ENCODE data around the gene KCNAB2.

Gene KCNAB2

GRCh38 chr1:6030547-6031261 lies 15.0 kb upstream of the KCNAB2 start:
- DNase-seq (ENCODE audit: low spot score) = no peak

- DNase-seq (ENCODE audit: low spot score) = no peak
Measured at GRCh38 chr1:6033124-6033523, 12.6 kb upstream of the KCNAB2 start.

GRCh38 chr1:6033986-6034749 lies 11.5 kb upstream of the KCNAB2 start:
- DNase-seq (ENCODE audit: low spot score) = no peak

- DNase-seq (ENCODE audit: low spot score) = no peak
Measured at GRCh38 chr1:6034750-6035096, 11.0 kb upstream of the KCNAB2 start.

GRCh38 chr1:6035303-6035702 lies 10.4 kb upstream of the KCNAB2 start:
- no peak for DNase-seq (ENCODE audit: low spot score)

GRCh38 chr1:6035719-6036118 lies 10.0 kb upstream of the KCNAB2 start:
- DNase-seq (ENCODE audit: low spot score) = no peak

- no peak for DNase-seq (ENCODE audit: low spot score)
Measured at GRCh38 chr1:6037338-6037762, 8.3 kb upstream of the KCNAB2 start.

- DNase-seq (ENCODE audit: low spot score) = no peak
Measured at GRCh38 chr1:6038603-6039002, 7.1 kb upstream of the KCNAB2 start.

- no peak for DNase-seq (ENCODE audit: low spot score)
Measured at GRCh38 chr1:6039031-6039430, 6.7 kb upstream of the KCNAB2 start.

- DNase-seq (ENCODE audit: low spot score) = no peak
Measured at GRCh38 chr1:6040444-6040843, 5.2 kb upstream of the KCNAB2 start.

- DNase-seq (ENCODE audit: low spot score) = no peak
Measured at GRCh38 chr1:6040861-6041415, 4.8 kb upstream of the KCNAB2 start.

- DNase-seq (ENCODE audit: low spot score) = no peak
Measured at GRCh38 chr1:6041432-6042062, 4.1 kb upstream of the KCNAB2 start.

GRCh38 chr1:6043561-6043960 lies 2.1 kb upstream of the KCNAB2 start:
- DNase-seq (ENCODE audit: low spot score) = no peak

- no peak for DNase-seq (ENCODE audit: low spot score)
Measured at GRCh38 chr1:6044481-6045109, 1.1 kb upstream of the KCNAB2 start.

- DNase-seq (ENCODE audit: low spot score) = no peak
Measured at GRCh38 chr1:6045110-6045502, 582 bp upstream of the KCNAB2 start.

- no peak for DNase-seq (ENCODE audit: low spot score)
Measured at GRCh38 chr1:6046279-6046678, 591 bp downstream of the KCNAB2 start.

- no peak for DNase-seq (ENCODE audit: low spot score)
Measured at GRCh38 chr1:6048179-6048867, 2.6 kb downstream of the KCNAB2 start.

- no peak for DNase-seq (ENCODE audit: low spot score)
Measured at GRCh38 chr1:6049419-6049818, 3.7 kb downstream of the KCNAB2 start.

- no peak for DNase-seq (ENCODE audit: low spot score)
Measured at GRCh38 chr1:6051423-6051822, 5.7 kb downstream of the KCNAB2 start.

- DNase-seq (ENCODE audit: low spot score) = peak; percentile 51
Measured at GRCh38 chr1:6052543-6053205, 7.0 kb downstream of the KCNAB2 start.

- no peak for DNase-seq (ENCODE audit: low spot score)
Measured at GRCh38 chr1:6053206-6053546, 7.5 kb downstream of the KCNAB2 start.

All from LoVo (cell line).